Endothelial cell of umbilical vein (primary cell): ENCODE results near the gene CRYBG3. TPM values are rescaled to one million over a fixed set of nuclear protein-coding genes. Genes with fewer than 3 reads are reported as not detected.

Source experiments
- BruUV-seq: library from RNA; stranded (reverse); fragments of 400-500 nt; replicated peaks from 2 replicates; lab custom pipeline; 2021; lab: Mats Ljungman, UMichigan
- CTCF ChIA-PET: fragments of 300-600, 350-600 bp; sonication (Branson Sonifier 250); formaldehyde crosslinking; loops from one replicate; lab custom pipeline; 2021; ENCODE audit warnings: antibody characterized with exemption, inconsistent platforms; lab: Charles Lee
- POLR2A ChIA-PET: fragments of 300-600, 350-600 bp; sonication (Branson Sonifier 250); formaldehyde crosslinking; loops from one replicate; lab custom pipeline; 2021; ENCODE audit warnings: antibody characterized with exemption, inconsistent platforms; lab: Charles Lee
- DNase-seq: peaks from one replicate; pipeline ENCODE4 v3.0.0-alpha.2; 2011; ENCODE audit warnings: low read depth, low spot score
- FAIRE-seq: peaks from 2 replicates; lab custom pipeline; 2011; peaks lifted over from hg19 to GRCh38; lab: Jason Lieb, UNC
- H2AFZ ChIP-seq: 2 replicates; pipeline ENCODE4 v1.6.0; 2012; ENCODE audit warnings: low read depth, low read length, control low read depth, inconsistent platforms
- H3K27ac ChIP-seq: 2 replicates; pipeline ENCODE4 v1.5.1; 2011; ENCODE audit warnings: low read depth, mild to moderate bottlenecking, control low read depth, low read length, moderate library complexity; ENCODE audit not compliant: insufficient read depth
- H3K27me3 ChIP-seq, 2 experiments: 2 replicates each; pipeline versions ENCODE4 v1.6.0 to v1.6.1; 2011; ENCODE audit warnings: low read length in 2 of 2, mixed read lengths in 1 of 2; ENCODE audit not compliant: control insufficient read depth in 2 of 2, insufficient read depth in 2 of 2
- H3K36me3 ChIP-seq, 2 experiments: 2 replicates in 1 of 2; 3 replicates in 1 of 2; pipeline ENCODE4 v1.5.1; 2011; ENCODE audit warnings: low read length in 2 of 2, mild to moderate bottlenecking in 1 of 2, moderate library complexity in 1 of 2; ENCODE audit not compliant: control insufficient read depth in 2 of 2, insufficient read depth in 2 of 2; ENCODE audit errors: extremely low read depth in 1 of 2
- H3K4me1 ChIP-seq: 3 replicates; pipeline ENCODE4 v1.5.1; 2011; ENCODE audit warnings: mild to moderate bottlenecking, low read length; ENCODE audit not compliant: control insufficient read depth, insufficient read depth; ENCODE audit errors: extremely low read depth
- H3K4me2 ChIP-seq: 2 replicates; pipeline ENCODE4 v1.6.1; 2011; ENCODE audit warnings: low read length, control low read depth, mixed read lengths; ENCODE audit not compliant: insufficient read depth
- H3K4me3 ChIP-seq, 3 experiments: fragments of 200-600 bp in 1 of 3; sonication (generic), shearing (Covaris generic) in 1 of 3; replicated peaks in 1 of 3; 2 replicates each; pipeline ENCODE4 v1.5.1; 2011 to 2016; ENCODE audit warnings: control low read depth in 3 of 3, low read length in 3 of 3, mild to moderate bottlenecking in 2 of 3, inconsistent platforms in 1 of 3, low read depth in 1 of 3, moderate library complexity in 1 of 3; ENCODE audit not compliant: insufficient read depth in 1 of 3
- H3K79me2 ChIP-seq: 2 replicates; pipeline ENCODE4 v1.6.0; 2012; ENCODE audit warnings: low read length, inconsistent platforms; ENCODE audit not compliant: control insufficient read depth, insufficient read depth
- H3K9ac ChIP-seq: replicated peaks from 2 replicates; pipeline ENCODE3; 2011; ENCODE audit warnings: low read length, control low read depth; ENCODE audit not compliant: insufficient read depth; ENCODE audit errors: extremely low read depth
- H3K9me1 ChIP-seq: replicated peaks from 3 replicates; pipeline ENCODE4 v1.6.0; 2011; ENCODE audit warnings: mild to moderate bottlenecking, low read length; ENCODE audit not compliant: control insufficient read depth, insufficient read depth; ENCODE audit errors: extremely low read depth
- H3K9me3 ChIP-seq: replicated peaks from 2 replicates; pipeline ENCODE4 v1.5.1; 2012; ENCODE audit warnings: low read length, inconsistent platforms; ENCODE audit not compliant: control insufficient read depth, insufficient read depth
- H4K20me1 ChIP-seq: replicated peaks from 2 replicates; pipeline ENCODE3; 2011; ENCODE audit warnings: mild to moderate bottlenecking, low read length; ENCODE audit not compliant: control insufficient read depth, insufficient read depth; ENCODE audit errors: extremely low read depth
- EZH2 ChIP-seq: IDR thresholded peaks from 2 replicates; pipeline ENCODE4 v1.6.1; 2012; ENCODE audit warnings: borderline replicate concordance, low read depth, mild to moderate bottlenecking, moderate library complexity, low read length, inconsistent platforms; ENCODE audit not compliant: severe bottlenecking
- FOS ChIP-seq: IDR thresholded peaks from 2 replicates; pipeline ENCODE4 v1.6.1; 2011; ENCODE audit warnings: mild to moderate bottlenecking, low read length, moderate library complexity, borderline replicate concordance; ENCODE audit not compliant: insufficient read depth
- GATA2 ChIP-seq: IDR thresholded peaks from 2 replicates; pipeline ENCODE4 v1.7.0; 2011; ENCODE audit warnings: low read depth, mild to moderate bottlenecking, moderate library complexity, mixed read lengths, low read length; ENCODE audit not compliant: insufficient read length, insufficient read depth
- JUN ChIP-seq: IDR thresholded peaks from 2 replicates; pipeline ENCODE4 v1.6.1; 2011; ENCODE audit warnings: borderline replicate concordance, low read depth; ENCODE audit not compliant: insufficient read length, insufficient read depth
- MYC ChIP-seq: IDR thresholded peaks from one replicate; pipeline ENCODE4 v1.6.1; 2011; ENCODE audit warnings: mild to moderate bottlenecking, low read depth, low read length
- POLR2A ChIP-seq: IDR thresholded peaks from 2 replicates; pipeline ENCODE4 v1.6.1; 2012; ENCODE audit warnings: low read depth, mild to moderate bottlenecking, control low read depth, low read length
- POLR2AphosphoS5 ChIP-seq: IDR thresholded peaks from 2 replicates; pipeline ENCODE4 v1.6.1; 2012; ENCODE audit warnings: low read depth, mild to moderate bottlenecking, control low read depth, low read length, moderate library complexity; ENCODE audit not compliant: insufficient read depth
- dilution Hi-C: fragments of 300-500 bp; cut with MboI; formaldehyde crosslinking; loops from one replicate; pipeline ENCODE4 v1.15.0; 2019; ENCODE audit warnings: low sequenced_read_pairs; ENCODE audit not compliant: extremely low pct_ligation_motif_present
- intact Hi-C: fragments of 100-400 bp; cut with micrococcal nuclease; formaldehyde crosslinking; loops from one replicate; pipeline ENCODE4 v1.10.0; 2022
- polyA plus RNA-seq, 4 experiments: library from polyadenylated mRNA; depleted of rRNA in 3 of 4; stranded (reverse) in 3 of 4; unstranded in 1 of 4; fragments of >200 nt; gene quantifications; 2 replicates each; pipeline versions ENCODE4 v1.2.1 to v1.2.3, GENCODE V29; 2011 to 2012; ENCODE audit warnings: missing spikeins in 1 of 4
- total RNA-seq: library from RNA; stranded (reverse); gene quantifications from 2 replicates; pipeline ENCODE4 v1.2.3, GENCODE V29; 2021
- TF ChIP-seq, protein P1 (sequence below): IDR thresholded peaks from 2 replicates; pipeline ENCODE4 v1.6.1; 2011; ENCODE audit not compliant: insufficient read depth, insufficient read length
- TF ChIP-seq, protein P2 (sequence below), 2 donors: IDR thresholded peaks; 1 replicate in 1 of 2; 2 replicates in 1 of 2; pipeline ENCODE4 v1.5.1; 2011; ENCODE audit warnings: low read length in 2 of 2, mild to moderate bottlenecking in 2 of 2, moderate library complexity in 2 of 2, control low read depth in 1 of 2, inconsistent platforms in 1 of 2, low read depth in 1 of 2; ENCODE audit not compliant: insufficient read depth in 1 of 2; ENCODE audit errors: extremely low read depth in 1 of 2

The CRYBG3 gene
- total and polyA plus RNA-seq, 2 donors (not counting 3 experiments of a cell fraction or from before 2014, with no cell fraction given) = 2.8 to 15.0 TPM

DNA sequence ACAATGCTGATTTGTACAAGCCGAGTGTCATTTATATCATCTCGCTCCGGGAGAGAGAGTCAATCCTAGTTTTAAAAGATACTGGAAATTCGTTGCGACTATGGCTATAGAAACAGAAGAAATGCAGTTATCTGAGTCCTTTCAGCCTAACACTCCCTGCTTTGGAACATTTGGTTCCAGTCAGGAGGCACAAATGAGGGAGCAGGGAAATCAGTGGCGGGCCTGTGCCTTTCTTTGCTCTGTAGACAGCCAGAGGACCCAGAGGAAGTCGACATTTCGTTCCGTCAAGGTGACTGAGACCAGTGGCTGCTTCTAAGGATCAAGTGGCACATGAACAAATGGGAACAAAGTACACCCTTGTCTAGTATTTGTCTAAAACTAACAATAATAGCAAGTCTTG lies 151.2 kb downstream of the CRYBG3 start:
- intact Hi-C loops (loop anchor here (1.0 kb wide), 1 partner anchor 151 kb away; the partner anchor contains the start of gene CRYBG3), dilution Hi-C loops (no loop called here)
- Histone ChIP-seq H3K9ac (no peak overlapping the region), H3K9me3 (no peaks in the 10 kb centered on the region), H3K36me3 (no peaks in the 10 kb centered on the region), H4K20me1 (no peaks in the 10 kb centered on the region), H3K4me1 (peaks cover 13% of the 10 kb centered on the region), H2AFZ (peak overlapping the region; percentile 88), H3K4me2 (peak overlapping the region; percentile 54), H3K4me3 (no peak overlapping the region), H3K9me1 (no peaks in the 10 kb centered on the region), H3K27ac (no peak overlapping the region), H3K27me3 (peaks cover 0 to 6% of the 10 kb centered on the region in 2 experiments), H3K79me2 (peaks cover 32% of the 10 kb centered on the region)
- TF ChIP-seq, protein P1, sequence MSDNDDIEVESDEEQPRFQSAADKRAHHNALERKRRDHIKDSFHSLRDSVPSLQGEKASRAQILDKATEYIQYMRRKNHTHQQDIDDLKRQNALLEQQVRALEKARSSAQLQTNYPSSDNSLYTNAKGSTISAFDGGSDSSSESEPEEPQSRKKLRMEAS = no peak
- no peak for TF ChIP-seq POLR2A
- no peak for TF ChIP-seq GATA2
- no peak for TF ChIP-seq FOS
- TF ChIP-seq MYC = no peak
- TF ChIP-seq EZH2 = no peak
- TF ChIP-seq, protein P2, sequence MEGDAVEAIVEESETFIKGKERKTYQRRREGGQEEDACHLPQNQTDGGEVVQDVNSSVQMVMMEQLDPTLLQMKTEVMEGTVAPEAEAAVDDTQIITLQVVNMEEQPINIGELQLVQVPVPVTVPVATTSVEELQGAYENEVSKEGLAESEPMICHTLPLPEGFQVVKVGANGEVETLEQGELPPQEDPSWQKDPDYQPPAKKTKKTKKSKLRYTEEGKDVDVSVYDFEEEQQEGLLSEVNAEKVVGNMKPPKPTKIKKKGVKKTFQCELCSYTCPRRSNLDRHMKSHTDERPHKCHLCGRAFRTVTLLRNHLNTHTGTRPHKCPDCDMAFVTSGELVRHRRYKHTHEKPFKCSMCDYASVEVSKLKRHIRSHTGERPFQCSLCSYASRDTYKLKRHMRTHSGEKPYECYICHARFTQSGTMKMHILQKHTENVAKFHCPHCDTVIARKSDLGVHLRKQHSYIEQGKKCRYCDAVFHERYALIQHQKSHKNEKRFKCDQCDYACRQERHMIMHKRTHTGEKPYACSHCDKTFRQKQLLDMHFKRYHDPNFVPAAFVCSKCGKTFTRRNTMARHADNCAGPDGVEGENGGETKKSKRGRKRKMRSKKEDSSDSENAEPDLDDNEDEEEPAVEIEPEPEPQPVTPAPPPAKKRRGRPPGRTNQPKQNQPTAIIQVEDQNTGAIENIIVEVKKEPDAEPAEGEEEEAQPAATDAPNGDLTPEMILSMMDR (IDR thresholded peaks at IDR 0.05; ENCODE audit: extremely low read depth in 1 of 2, insufficient read depth in 1 of 2, low read depth in 1 of 2, low read length in 2 of 2) = no peak
- TF ChIP-seq POLR2AphosphoS5 = no peak
- no peak for TF ChIP-seq JUN
- DNase-seq = no peak
- ChIA-PET CTCF (no interaction called here), POLR2A (no interaction called here)
- FAIRE-seq = no peak
- BruUV-seq = TSS peak; percentile 11
